Ammon's horn (tissue), 1 donor: Measurements from ENCODE around the gene H3-3A.
"Not testable (repeated sequence)": the region's sequence is repeated elsewhere in the genome, so short reads cannot be mapped to it uniquely, and the experiment has no call there.

Experiments used
- DNase-seq: peaks from one replicate; pipeline ENCODE4 v3.0.0-alpha.2; 2016; ENCODE audit warnings: low spot score

Gene H3-3A

DNA sequence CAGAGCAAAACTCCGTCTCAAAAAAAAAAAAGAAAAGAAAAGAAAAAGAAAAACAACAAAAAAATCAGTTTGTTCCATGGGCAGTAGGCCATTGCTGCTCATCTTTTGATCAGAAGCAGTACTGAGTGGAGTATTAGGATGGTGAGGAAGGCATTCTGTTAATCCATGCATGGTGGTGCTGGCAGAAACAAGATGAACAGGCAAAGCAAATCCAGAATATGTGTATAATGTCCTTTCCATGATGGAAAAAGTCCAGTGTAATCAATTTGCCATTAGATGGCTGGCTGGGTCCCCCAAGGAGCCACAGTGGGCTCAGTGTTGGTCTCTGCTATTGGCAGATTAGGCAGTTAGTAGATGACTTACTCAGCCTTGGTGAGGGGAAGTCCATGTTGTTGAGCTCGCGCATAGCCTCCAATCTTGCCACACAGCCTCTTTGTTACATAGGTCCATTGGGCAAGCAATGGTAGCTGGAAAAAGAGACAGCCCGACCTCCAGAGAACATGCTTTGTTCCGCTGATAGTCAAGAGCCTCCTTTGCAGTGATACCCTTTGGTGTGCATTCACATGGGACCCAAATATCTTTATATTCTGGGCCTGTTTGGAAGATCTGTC, 23.3 kb downstream of the H3-3A start:
- DNase-seq, result no peak

DNA sequence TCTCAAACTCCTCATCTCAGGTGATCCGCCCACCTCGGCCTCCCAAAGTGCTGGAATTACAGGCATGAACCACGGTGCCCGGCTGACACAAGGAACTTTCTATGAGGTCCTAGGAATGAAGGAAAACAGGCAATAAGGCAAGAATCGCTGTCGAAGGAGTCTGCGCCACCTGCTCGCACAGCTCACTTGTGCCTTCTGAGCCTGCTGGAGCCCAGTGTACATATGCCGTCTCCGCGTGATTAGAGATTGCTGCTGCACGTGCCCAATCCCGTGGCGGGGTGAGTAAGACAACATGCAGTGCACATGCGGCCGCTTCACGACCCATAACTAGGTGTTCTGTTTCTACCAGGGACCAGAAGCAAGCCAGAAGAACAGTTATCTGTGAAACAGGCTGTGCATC, 24.3 kb downstream of the H3-3A start:
- DNase-seq, result no peak

DNA sequence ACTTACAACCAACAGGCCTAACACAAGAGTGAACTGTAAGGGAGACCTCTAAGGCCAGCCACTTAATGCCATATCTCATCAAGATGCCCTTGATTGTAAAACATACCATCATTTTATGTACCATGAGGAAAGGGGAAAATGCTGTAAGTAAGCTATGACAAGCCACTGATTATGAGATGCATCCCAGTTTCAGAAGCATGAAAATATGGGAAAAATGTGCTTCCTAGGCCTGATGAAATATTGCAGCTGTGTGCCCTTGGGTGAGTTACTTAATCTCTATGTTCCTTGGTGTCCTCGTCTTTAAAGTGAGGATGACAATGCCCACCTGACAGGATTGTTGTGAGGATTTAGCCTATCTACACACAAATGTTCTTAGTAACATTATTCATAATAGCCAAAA, 28.9 kb downstream of the H3-3A start:
- no peak for DNase-seq

DNA sequence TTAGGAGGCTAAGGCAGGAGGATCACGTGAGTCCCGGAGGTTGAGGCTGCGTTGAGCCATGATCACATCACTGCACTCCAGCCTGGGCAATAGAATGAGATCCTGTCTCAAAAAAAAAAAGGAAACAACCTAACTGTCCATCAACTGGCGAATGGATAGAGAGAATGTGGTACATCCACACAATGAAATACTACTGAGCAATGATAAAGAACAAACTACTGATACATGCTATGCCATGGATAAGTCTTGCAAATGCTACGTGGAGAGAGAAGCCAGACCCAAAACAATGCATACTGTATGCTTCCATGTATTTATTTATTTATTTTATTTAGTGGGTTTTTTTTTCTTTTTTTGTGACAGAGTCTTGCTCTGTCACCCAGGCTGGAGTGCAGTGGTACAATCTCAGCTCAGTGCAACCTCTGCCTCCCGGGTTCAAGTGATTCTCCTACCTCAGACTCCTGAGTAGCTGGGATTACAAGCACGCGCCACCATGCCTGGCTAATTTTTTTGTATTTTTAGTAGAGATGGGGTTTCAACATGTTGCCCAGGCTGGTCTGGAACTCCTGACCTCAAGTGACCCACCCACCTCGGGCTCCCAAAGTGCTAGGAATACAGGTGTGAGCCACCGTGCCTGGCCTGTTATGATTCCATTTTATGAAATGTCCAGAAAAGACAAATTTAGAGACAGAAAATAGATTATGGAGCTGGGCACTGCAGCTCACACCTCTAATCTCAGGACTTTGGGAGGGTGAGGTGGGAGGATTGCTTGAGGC, 29.7 kb downstream of the H3-3A start:
- not testable (repeated sequence) for DNase-seq

DNA sequence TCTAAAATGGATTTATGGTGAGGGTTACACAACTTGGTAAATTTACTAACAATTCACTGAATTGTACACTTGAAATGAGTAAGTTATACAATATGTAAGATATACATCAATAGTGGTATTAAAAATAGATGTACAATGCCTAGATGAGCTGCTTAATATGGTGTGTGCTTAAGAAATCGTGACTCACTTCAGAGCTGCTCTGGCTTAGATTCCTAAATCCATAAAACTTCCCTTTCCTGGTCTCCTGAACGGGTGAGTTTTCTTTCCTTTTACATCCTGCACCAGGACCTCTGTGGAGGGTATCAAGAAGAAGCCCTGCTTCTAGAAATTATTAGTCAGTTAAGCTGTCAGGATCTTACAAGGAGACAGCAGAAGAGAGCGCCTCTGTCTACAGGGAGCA, 30.4 kb downstream of the H3-3A start:
- DNase-seq, result no peak

DNA sequence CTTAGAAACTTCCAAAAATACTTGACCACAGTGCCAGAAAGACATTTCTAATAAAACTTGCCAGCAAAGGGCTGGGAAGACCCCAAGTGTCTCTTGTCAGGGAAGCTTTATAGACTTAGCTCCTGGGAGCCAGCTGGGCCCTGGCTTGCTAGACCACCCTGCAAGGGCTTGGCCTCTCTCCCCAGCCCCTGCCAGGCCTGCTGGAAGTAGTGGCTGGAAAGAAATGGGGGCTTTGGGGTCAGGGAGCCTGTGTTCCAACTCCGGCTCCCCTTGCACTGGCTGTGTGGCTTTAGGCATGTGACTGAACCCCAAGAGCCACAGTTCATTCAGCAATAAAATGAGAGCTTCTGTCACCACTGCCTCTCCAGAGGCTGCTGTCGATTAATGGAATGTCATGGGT, 31.1 kb downstream of the H3-3A start:
- no peak for DNase-seq

DNA sequence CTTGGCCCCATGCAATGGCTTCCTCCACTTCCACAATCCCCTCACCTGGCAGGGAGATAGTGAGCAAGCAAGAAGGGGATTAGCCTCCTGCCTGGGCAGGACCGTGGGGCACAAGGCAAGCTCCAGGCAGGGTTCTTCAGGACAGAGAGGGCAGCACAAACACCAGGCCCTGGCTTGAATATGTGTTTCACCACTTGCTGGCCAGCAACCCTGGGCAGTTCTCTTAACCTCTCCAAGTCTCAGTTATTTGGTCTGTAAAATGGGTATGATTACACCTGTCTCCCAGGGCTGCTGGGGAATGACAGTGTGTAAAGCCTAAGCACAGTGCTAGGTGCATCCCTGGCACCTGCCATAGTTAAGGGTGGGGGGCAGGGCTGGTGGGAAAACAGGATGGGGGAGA, 31.9 kb downstream of the H3-3A start:
- DNase-seq, result no peak

DNA sequence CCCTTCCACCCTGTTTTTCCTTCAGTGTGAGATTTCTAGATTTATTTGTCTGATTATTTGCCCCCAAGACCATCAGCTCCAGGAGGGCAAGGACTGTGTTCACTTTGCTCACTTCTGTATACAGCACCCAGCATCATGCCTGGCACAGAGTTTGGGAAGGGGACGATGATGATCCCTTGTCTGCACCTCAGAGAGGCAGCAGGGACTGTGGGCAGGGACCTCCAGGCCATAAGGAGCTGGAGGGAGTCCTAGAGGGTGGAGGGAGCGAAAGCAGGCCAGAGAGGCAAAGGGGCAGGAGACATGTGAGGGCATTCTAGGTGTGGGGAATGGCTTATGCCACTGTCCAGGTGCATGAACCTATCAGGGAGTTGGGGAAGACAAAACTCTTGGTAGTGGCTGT, 32.8 kb downstream of the H3-3A start:
- DNase-seq, result no peak

DNA sequence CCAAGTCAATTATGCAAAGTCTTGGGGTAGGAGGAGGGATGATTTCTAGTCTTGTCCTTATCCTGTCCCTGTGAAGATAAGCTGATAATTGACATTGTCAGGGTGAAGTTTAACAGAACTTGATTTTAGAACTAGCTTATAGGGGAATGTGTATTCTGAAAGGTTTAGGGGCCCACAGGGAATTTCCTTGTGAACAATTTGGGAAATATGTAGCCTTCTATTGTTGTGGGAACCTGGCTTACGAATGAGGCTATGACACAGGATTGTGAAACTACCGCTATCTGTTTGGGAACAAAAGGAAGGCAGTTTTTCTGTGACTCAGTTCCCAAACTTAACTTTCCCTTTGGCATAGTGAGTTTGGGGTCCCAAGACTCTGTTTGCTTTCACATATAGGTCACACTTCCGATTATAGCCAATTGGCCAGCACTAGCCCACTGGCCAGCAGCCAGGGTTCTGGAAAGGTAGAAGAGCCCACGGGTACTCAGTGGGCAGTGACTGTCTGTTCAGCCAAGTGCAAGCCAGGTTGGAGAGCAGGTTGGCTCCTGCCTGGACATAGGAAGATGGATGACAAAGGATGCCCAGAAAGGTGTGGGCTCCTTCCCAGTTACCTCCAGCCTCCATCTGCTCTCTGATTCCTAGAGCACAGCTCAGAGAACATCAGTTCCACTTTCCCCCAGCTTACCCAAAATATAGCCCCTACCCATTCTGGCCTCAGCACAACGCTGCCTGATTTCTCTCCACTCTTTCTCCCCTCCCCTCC, 35.5 kb downstream of the H3-3A start:
- no peak for DNase-seq

DNA sequence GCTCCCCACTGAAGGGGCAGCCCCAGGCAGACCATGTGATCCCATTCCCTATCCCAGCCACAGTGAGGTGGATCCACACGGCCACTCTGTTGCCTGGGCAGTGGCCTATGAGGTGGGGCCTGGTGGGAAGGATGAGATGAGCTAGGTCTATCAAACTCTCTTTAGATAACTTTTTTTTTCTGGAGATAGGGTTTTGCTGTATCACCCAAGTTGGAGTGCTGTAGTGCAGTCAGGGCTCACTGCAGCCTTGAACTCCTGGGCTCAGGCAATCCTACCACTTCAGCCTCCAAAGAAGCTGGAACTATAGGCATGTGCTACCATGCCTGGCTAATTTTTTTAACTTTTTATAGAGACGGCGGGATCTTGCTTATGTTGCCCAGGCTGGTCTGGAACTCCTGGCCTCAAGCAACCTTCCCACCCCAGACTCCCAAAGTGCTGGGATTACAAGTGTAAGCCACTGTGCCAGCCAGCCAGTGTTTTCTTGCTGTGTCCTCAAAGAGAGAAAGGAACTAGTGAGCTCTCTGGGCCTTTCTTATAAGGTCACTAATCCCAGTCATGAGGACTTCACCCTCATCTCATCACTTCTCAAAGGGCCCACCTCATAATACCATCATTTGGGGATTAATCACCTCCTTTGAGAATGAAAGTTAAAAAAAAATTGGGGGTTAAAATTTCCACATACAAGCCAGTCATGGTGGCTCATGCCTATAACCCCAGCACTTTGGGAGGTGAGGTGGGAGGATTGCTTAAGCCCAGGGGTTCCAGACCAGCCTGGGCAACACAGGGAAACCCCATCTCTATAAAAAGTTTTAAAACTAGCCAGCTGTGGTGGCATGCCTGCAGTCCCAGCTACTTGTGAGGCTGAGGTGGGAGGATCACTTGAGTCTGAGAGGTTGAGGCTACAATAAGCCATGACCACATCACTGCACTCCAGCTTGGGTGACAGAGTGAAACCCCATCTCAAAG, 36.6 kb downstream of the H3-3A start:
- DNase-seq, result no peak

DNA sequence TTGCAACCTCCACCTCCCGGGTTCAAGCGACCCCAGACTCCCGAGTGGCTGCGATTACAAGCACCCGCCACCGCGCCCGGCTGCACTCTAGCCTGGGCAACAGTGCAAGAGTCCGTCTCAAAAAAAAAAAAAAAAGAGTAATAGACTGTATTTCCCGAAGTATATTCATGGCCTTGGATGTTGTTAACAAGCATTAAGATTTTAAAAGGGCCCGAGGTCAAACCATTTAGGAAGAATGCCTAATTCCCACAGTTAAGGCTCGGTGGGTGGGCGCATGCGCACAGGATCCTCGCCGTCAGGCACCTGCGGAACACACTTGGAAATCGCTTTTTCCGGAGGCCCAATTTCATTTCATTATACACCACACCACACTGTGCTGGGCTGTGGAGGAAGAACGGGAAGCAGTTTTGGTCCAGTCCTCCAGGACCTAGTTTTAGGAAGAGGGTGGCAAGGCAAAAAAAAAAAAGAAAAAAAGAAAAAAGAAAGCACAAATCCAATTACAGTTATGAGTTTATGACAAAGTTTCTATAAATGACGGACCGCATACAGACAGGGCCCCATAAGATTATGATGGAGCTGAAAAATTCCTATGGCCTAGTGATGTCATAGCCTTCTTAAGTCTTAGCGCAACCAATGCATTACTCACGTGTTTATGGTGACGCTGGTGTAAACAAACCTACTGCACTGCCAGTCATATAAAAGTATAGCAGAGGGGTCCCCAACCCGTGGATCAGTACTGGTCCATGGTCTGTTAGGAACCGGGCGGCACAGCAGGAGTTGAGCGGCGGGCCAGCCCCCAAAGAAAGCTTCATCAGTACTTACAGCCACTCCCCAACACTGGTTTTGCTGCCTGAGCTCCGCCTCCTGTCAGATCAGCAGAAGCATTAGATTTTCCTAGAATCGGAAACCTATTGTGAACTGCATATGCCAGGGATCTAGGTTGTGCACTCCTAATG, 38.2 kb downstream of the H3-3A start:
- DNase-seq, result peak; percentile 40

DNA sequence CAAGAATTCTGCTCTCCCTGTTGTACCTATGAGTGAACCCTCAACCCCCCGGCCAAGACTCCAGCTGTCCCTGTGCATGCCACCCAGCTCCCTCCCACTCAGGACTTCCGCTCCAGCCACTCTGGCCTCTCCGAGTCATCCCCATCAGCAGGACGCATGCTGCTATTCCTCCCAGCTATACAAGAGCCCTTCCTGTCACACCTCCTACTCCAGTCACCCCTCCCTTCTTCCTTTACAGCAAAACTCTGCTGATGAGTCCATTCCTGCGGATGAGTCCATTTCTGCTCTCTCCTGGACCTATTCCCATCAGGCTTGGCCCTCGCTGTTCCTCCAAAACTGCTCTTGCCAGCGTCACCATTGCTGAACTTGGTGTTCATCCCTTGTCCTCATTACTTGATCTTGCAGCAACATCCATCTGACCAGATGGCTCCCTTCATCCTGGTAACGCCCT, 42.2 kb downstream of the H3-3A start:
- DNase-seq, result no peak

DNA sequence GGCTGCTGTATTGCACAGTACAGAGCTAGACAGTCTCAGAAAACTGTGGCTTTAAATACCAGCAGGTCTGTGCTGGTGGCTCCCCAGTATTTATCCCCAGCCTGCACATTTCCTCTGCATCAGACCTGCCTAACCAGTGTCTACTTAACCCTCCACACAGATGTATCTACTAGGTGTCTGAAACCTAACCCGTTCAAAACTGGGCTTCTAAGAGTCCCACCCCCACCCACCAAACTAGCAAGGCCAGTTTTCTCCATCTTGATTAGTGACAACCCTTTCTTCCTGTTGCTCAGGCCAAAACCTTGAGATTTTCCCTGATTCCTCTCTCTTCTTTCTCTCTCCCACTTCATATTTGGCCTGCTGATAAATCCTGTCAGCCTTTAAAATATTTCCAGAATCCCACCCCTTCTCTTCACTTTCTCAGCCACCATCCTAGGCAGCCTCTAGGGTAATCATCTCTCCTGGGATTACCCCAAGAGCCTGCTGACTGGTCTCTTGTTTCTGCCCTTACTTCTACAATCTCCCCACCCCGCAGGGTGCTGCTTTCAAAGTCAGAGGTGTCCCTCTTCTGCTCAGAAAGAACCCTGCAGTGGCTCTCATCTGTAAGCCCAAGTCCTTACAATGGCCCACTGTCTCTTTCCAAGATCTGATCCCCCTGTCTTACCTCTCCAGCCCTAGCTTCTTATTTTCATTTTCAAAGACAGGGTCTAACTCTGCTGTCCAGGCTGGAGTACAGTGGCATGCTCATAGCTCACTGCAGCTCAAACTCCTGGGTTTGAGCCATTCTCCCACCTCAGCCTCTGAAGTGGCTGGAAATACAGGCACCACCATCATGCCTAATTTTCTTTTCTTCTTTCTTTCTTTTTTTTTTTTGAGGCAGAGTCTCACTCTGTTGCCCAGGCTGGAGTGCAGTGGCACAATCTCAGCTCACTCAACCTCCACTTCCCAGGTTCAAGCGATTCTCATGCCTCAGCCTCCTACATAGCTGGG, 45.2 kb downstream of the H3-3A start:
- DNase-seq, result no peak

DNA sequence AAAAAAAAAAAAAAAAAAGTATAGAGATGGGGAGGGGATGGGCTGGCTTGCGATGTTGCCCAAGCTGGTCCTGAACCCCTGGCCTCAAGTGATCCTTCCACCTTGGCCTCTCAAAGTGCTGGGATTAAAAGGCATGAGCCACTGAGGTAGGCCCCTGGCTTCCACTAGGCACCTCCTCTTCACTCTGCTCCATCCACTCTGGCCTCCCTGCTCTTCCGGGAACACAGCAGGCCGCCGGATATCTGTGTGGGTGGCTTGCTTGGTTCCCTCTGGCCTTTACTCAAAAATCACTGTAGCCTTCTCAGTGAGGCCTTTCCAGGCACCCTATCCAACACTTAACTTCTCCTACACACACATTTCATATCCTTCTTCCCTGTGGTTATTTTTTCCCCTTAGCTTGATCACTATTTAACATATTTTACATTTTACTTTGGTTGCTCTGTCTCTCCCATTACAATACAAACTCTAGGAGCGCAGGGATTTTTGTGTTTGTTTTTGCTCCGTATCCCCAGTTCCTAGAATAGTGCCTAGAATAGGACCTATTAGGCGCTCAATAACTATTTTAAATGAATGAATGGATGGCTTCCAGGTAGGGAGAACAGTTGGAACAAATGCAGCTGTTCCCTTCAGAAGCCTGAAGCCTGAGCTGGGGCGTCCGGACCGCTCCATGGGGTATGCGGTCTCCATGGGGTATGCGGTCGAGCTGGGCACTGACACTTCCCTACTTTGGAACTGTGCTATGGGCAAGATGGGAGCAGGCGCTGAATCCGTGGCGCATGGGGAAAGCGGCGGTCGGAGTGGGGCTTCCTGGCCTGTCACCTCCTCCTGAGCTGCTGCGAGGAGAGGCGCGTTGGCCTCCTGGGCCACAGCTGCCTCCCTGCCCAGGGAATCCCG, 46.7 kb downstream of the H3-3A start:
- no peak for DNase-seq

DNA sequence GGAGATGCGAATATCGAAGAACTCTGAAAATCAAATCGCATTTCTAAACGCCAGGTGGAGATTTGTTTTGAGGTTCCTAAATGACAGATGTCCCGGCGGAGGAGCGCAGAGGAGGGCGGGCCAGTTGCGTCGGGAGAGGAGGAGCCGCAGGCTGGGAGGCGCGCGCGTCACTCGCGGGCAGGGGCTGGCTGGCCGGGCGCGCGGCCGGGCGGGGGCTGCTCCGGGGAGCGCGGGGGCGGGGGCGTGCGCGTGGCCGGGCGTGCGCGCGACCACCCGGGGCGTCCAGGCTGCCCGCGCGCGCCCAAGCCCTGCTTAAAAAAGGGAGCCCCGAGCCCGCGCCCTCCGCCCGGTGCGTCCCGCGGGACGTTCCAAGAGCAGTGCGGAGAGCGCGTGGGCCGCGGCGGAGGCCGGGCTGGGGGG, 47.3 kb downstream of the H3-3A start:
- peak; percentile 95 for DNase-seq

DNA sequence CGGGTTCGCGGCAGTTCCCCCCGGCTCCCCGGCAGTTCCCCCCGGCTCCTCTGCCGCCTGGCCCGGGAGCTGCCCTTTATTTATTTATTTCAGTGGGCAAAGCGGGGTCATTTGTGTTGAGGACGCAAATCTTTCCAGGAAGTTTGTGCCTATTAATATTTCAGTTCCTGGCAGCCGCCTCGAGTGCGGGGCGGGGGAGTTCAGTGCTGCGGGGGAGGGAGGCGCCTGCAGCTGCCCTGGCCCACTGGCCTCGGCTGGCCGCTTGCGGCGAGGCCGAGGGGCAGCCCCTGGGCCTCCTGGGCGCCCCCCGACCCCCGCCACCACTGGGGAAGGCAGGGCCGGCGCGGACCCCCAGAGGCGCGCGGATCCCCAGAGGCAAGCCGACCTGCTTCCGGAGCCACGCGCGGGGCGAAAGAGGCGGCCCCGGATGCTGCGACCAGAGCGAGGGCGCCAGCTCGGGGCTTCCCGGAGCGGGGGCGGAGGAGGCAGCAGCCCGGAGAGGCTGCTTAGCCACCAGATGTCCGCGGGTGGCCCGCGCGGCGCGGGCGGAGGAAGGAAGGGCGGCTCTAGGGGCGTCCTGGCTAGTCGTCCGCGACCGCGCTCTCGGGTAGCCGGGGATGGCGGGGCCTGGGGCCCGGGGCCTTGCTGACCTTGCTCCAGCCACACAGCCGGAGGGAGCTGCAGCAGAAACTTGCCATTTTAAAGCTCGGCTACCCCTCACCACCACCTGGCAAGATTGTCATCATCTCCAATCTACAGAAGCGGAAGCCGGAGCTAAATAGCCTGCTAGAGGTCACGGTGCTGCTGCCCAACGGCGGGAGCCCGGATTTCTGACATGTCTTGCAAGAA, 48.0 kb downstream of the H3-3A start:
- DNase-seq, result peak; percentile 59

DNA sequence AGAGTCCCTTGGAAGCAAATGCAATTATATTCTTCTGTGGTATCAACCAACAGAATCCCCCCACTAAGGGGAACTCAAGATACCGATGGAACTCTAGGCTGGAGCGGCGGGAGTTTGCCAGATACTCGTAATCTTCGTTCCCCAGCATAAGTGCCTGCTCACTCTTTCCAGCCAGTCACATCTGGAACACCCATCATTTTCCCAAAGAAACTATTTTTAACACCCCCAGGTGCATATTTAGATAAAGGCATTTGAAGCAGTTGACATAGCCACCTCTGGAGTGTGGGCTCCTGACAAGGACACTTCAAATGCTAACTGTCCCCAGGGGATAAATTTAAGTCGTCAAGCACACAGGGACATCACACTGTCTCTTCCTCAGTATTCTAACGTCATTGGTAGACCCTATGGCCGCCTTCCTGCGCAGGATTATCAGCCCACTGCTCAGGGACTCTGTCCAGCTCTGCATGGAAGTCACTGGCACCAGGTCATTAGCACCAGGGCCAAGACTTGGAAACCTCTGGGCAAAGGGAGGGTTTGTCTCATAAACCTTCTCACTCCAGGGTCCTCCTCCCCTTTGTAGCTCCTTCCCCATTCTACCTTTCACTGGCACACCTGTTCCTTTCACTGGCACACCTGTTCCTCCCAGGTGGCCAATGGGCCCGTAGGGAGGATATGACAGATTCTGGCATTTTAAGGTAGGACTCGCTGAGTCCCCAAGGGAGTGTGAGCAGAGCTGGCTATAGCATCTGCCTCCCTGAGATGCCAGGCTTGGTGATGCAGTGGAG, 48.8 kb downstream of the H3-3A start:
- no peak for DNase-seq
